Daoy (cell line): ENCODE measurements around the gene UBXN10. TPM values are rescaled to one million over a fixed set of nuclear protein-coding genes. Genes with fewer than 3 reads are reported as not detected.

Experiments
- DNase-seq: peaks from one replicate; pipeline ENCODE4 v3.0.0-alpha.2; 2015; ENCODE audit warnings: low read depth
- total RNA-seq: library from RNA; depleted of rRNA; stranded (reverse); fragments of >200 nt; shearing (Covaris generic); gene quantifications from 2 replicates; pipeline ENCODE4 v1.2.3, GENCODE V29; 2014; rRNA removed

The UBXN10 gene
- total RNA-seq = 0.11 and 0.48 TPM in 2 replicates

DNA sequence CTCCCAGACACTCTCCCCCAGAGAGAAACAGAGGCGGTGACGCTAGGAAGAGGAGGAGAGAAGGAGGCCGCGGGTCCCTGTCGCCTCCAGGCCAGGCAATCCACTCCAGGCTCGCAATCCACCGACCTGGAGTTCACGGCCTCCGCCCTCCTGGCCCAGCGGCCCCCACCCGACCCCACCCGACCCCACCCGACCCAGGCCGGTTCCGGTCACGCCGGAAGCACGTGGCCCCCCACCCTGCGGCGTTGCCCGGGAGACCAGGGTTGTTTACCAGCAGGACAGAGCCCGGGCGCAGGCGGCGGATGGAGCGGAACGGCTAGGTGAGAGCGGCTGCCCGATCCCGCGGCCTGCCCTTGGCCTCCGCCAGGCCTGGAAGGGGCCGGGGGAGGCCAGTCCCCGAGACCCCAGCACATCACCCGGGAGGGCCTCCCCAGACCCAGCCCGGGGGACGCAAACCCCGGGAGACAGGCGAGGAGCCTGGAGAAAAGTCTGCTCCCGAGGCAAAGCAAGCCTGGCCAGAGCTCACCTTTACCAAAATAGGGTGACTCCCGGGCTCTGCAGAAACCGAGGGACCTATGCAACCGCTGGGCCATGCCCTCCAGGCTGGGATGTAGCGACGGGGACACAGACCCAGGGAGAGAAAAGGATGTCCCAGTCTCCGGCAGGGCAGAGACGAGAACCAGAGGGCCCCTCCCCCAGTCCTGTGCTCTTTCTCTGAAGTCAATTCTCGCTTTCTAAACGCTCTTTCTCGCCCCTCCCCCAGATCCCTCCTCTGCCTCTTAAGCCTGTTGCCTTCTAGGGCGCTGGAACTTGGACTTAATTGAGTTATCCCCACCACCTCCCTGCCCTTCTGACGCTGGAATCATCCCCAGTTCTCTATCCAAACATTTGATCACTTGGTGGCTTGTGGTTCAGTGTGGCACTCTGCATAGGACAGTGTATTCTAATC, at the start of gene UBXN10, which contains the start of gene PLA2G2C:
UBXN10 (plus strand) TSS at position 263 of the 949 bp plus-strand sequence. CDS start 4,466 bp downstream, outside the sequence.
PLA2G2C (minus strand) TSS at position 685 of the 949 bp plus-strand sequence. CDS start 9,155 bp downstream, outside the sequence.
- DNase-seq = peak; percentile 39

GRCh38 chr1:20136249-20136648, 49.6 kb upstream of the UBXN10 start:
- DNase-seq = no peak

DNA sequence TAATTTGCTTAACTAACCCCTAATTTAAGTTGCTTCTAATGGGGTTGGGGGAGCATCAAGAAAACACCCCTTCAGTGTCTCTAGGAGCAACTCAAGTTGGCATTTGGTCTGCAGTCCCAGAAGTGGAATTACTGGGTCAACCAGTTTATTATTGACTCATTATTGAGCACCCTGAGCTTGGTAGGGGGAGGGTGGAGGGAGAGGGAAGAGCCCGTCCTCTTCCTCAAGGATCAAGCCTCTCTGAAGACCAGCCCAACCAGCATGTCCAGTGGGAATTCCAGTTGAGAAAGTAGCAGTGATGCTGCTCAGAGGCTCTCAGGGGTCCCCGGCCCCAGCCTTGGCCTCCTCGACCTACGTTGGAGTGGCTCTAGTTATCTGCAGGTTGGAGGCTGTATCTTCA, 48.8 kb upstream of the UBXN10 start:
- no peak for DNase-seq

DNA sequence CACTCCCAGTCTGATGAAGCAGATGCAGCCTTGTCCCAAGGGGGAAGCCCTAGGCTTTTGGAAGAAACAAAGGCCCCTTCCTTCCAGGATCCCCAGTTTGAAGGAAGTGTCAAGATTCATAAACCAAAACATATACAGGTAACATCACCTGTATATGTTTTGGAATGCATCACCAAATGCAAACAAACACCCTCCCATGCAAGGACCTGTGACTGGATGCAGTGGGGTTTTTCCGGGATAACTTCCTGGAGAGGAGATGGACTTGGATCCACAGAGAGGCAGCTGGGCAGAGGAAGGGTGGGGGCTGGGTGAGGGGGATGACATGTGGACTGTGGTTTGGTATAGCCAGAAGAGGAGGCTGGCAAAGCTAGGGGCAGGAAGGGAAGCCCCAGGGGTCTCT, 48.3 kb upstream of the UBXN10 start:
- no peak for DNase-seq

GRCh38 chr1:20138346-20138745, 47.5 kb upstream of the UBXN10 start:
- no peak for DNase-seq

GRCh38 chr1:20138961-20139550, 46.8 kb upstream of the UBXN10 start, which contains the start of gene PLA2G2F:
TSS of gene PLA2G2F (plus strand) at chr1:20139323. CDS start at chr1:20139428, 105 bp downstream.
- no peak for DNase-seq

DNA sequence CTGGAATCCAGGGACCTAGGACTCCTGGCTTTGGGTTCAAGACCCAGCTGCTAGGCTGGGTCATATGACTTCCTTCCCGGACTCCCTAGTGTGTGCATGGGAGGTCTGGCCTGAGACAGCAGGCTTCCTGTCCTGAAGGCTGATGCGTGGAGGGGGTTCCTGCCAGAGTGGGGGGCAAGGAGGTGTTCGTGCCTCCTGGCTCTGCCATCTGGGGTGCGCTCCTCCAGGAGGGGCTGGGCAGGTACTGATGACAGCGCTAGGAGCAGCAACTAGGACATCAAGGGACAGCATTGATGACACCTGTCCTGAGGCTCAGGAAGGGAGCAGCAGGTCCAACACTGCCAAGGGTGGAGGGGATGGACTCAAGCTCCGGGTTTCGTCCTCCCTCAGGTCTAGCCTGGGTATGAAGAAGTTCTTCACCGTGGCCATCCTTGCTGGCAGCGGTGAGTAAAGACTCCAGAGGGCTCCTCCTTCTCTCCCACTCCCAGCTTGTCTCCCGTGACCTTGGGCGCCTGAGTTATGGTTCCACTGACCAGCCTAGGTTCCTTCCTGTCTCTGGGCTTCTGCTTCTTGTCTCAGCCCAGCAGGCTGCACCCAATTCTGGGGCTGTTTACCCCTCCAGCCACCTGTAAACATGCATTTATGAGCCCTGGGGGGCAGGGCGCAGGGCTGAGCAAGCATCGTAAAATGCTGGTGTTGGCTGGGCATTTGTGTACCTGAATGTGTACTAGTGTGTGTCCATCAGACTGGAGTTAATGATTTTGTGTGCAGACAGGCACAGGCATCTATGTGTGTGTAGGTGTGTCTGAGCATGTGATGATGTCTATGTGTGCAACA, 45.9 kb upstream of the UBXN10 start:
- no peak for DNase-seq

DNA sequence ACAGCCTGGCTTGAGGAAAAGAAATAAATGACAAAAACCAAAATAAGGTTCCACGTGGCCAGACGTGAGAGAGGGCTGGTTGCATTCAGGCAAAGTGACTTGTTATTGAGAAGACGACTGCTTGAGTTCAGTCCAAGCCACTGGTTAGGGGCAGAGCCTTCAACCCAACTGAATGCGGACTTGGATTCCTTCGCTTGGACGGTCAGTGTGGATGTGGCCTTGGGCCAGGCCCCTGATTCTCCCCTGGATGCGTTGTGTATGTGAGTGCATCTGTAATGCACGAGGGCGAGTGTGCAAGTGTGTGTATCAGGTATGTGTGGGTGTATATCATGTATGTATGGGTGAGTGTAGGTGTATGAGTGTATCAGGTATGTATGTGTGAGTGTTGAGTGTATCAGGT, 44.9 kb upstream of the UBXN10 start:
- no peak for DNase-seq

DNA sequence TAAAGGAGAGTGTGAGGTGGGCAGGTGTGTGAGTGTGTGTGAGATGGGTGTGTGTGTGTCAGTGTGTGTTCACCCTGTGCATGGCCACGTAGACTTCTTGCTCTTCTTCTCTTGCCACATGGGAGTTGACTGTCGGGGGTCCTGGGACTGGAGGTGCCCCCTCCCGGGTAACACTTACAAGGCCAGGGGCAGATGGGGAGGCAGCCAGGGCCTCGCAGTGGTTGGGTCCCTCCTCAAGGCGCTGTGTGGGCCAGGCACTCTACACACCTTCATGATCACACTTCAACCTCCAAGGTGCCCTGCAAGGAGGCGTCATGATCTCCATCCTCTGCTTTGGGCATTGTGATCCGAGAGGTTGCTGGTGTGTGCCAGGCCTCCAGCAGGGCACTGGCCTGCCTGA, 44.4 kb upstream of the UBXN10 start:
- DNase-seq = no peak

- no peak for DNase-seq
These were observed 43.7 kb upstream of the UBXN10 start for GRCh38 chr1:20142001-20142710.

DNA sequence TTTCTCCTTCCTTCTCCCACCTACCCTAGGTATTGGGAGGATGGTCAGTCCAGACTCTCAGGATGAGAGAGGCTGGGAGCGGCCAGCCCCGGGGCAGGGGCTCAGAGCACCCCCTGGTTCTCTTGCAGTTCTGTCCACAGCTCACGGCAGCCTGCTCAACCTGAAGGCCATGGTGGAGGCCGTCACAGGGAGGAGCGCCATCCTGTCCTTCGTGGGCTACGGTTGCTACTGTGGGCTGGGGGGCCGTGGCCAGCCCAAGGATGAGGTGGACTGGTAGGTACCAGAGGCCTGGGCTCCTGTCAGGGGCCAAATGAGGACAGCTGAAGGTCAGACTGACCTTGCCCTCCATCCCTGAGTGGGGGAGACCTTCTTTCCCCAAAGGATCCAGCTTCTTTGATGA, 42.6 kb upstream of the UBXN10 start:
- no peak for DNase-seq

GRCh38 chr1:20143734-20144565, 41.9 kb upstream of the UBXN10 start:
- DNase-seq = no peak

DNA sequence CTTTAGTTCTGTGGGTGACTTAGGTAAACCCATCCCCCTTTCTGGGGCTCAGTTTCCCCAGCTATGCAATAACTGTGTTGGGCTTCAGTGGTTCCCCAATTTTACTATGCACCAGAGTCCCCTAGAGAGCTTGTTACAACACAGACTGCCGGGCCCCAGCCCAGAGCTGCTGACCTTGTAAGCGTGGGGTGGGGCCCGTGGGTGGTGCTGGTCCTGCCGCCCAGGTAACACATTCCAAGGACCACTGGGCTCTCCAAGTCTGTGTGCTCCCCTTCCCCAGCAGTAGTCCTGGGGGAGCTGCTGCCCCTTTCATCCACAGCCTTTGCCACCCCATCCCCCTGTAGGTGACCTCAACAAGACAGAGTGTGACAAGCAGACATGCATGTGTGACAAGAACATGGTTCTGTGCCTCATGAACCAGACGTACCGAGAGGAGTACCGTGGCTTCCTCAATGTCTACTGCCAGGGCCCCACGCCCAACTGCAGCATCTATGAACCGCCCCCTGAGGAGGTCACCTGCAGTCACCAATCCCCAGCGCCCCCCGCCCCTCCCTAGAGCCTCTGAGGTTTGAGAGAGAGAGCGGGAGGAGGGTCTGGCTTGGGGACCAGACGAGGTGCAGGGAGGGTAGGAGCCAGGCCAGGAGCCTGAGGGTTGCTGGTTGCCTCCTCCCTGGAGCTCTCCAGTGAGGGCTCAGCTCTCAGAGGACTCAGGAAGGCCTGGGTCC, 37.9 kb upstream of the UBXN10 start:
- DNase-seq = no peak

DNA sequence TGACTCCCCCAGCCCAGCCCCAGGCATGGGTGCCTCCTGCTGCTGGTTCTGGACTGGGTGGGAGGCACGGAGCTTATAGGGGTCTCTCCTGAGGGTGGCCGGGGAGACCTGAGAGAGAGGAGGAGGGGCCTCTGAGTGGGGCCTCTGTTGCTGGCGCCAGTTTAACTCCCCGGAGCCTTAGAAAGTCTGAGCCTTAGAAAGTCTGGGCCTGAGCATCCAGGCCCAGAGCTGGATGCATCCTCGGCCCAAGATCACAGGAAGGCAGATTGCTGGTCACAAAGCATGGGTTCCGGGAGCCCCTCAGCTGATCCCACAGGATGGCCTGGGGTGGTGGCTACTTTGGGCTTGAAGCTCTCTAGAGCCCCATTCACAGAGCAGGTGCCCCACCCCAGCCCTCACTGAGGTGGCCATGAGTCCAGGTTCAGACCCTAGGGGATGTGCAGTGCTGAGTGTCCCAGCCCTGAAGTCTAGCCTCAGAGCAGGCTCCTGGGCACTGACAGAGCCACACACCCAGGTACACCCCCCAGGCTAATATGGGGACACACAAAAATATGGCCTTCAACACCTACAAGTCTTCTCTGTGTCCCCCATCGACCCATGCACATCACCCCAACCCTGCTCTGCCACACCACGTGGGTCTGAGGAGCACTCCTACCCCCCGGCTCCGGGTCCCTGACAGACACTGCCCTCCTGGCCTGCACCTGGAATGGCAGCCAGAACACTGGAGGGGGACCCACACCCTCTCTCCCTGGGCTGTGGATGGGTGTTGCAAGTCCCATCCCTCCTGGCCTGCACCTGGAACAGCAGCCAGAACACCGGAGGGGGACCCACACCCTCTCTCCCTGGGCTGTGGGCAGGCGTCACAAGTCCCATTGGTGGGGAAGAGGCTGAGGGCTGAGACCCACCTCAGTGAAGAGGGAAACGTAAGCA, 37.1 kb upstream of the UBXN10 start:
- no peak for DNase-seq

DNA sequence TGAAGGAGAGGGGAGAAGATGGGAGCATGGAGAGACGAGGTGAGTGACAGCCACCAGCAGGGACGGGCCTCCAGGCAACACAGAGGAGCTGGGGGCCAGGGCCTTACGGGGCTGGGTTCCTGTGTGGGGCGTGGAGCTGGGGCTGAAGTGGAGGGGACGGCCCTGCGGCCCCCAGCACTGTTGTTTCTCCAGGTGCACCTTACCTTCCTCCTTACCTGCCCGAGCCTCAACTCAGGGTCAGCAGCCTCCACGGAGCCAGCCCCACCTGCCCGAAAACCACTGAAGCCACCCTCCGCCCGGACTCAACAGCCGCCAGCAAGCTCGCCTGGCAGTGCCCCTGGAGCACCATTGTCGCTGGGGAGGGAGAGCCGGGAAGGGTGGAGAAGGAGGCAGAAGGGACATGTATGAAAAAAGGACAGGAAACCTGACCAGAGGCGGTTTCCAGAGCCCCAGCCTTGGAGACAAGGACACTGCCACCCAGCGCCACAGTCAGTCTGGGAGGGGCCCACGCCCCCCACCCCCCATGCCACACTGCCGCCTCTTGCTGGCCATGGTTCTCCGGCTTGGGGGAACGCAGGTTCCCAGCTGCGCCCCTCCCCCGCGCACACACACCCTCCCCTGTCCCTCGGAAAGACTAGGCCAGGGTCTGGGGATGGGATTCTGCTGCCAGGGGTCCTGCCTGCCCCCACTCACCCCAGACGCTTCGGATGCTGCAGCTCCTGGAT, 36.1 kb upstream of the UBXN10 start:
- no peak for DNase-seq

DNA sequence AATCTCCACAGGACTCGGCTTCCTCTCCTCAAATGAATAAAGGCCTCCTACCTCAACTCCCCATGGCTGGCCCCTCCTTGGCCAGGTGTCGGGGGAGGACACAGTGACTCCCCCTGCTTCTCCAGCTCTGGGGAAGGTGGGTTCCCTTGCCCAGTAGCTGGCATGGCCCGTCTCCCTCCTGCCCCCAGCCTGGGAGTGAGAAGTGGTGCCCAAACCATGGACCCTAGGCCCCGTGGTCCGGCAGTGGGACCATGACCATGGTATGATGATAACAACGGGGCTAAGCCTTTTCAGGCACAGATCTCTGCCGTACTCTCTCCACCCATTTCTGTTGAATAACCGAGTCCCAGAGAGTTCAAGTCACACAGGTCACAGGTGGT, 35.6 kb upstream of the UBXN10 start:
- no peak for DNase-seq

DNA sequence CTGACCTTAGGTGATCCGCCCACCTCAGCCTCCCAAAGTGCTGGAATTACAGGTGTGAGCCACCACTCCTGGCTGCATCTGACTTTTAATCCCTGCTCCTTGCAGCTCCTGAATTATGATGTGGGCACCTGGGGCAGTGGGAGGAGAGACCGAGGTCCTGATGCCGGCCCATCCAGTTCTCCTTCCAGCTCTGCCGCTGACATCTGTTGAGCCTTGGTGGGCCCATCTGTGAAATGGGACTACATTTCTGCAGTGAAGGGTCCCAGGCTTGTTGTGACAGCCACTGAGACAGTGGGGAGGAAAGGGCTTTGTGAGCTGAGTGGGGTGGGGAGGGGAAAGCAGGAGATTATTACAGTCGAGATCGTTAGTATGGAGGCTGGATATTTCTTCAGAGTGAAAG, 34.9 kb upstream of the UBXN10 start:
- no peak for DNase-seq
